Measurements from ENCODE around the gene NDUFS8. TPM values are rescaled to one million over a fixed set of nuclear protein-coding genes. Genes with fewer than 3 reads are reported as not detected.

The NDUFS8 gene
- total and polyA plus RNA-seq, 4 donors: 70.1 to 159 (median 84.3) TPM

- intact Hi-C loops (cut with DNase I): no loop called here
- no peak overlapping the region for H3K4me3 ChIP-seq (ENCODE audit: low read length in 2 of 2)
- DNase-seq (no peak), ATAC-seq (ENCODE audit: low FRiP score) (no peak)
- H3K9me3 ChIP-seq (ENCODE audit: control insufficient read depth, low read length): no peaks in the 10 kb centered on the region
- no peaks in the 10 kb centered on the region for H3K27me3 ChIP-seq (ENCODE audit: control insufficient read depth in 1 of 2, insufficient read depth in 2 of 2, low read length in 1 of 2)
- no peaks in the 10 kb centered on the region for H3K4me1 ChIP-seq (ENCODE audit: control insufficient read depth in 1 of 2, insufficient read depth in 2 of 2, low read length in 2 of 2)
- WGBS, 2 donors: 90 to 92% methylated on average over 17 to 18 of the region's 18 CpGs
- no peaks in the 10 kb centered on the region for H3K36me3 ChIP-seq (ENCODE audit: control insufficient read depth in 1 of 2, insufficient read depth in 2 of 2, low read length in 1 of 2)
- H3K27ac ChIP-seq (ENCODE audit: low read depth in 1 of 2, low read length in 2 of 2): no peak overlapping the region
Measured at GRCh38 chr11:68026391-68027105, 3.9 kb upstream of the NDUFS8 start.

- H3K36me3 ChIP-seq (ENCODE audit: control insufficient read depth in 1 of 2, insufficient read depth in 2 of 2, low read length in 1 of 2): no peaks in the 10 kb centered on the region
- no peaks in the 10 kb centered on the region for H3K27me3 ChIP-seq (ENCODE audit: control insufficient read depth in 1 of 2, insufficient read depth in 2 of 2, low read length in 1 of 2)
- H3K9me3 ChIP-seq (ENCODE audit: control insufficient read depth, low read length): no peaks in the 10 kb centered on the region
- DNase-seq: no peak
- ATAC-seq (ENCODE audit: low FRiP score): no peak
- intact Hi-C loops (cut with DNase I): no loop called here
- H3K4me3 ChIP-seq (ENCODE audit: low read length in 2 of 2): no peak overlapping the region
- WGBS, 2 donors: 93% methylated on average over 21 of the region's 21 CpGs
- no peaks in the 10 kb centered on the region for H3K4me1 ChIP-seq (ENCODE audit: control insufficient read depth in 1 of 2, insufficient read depth in 2 of 2, low read length in 2 of 2)
- H3K27ac ChIP-seq (ENCODE audit: low read depth in 1 of 2, low read length in 2 of 2): no peak overlapping the region
Measured at GRCh38 chr11:68027667-68028066, 2.8 kb upstream of the NDUFS8 start.

GRCh38 chr11:68028802-68029545 lies 1.5 kb upstream of the NDUFS8 start:
- WGBS, 2 donors: 85 to 88% methylated on average over 12 of the region's 12 CpGs

GRCh38 chr11:68031144-68031464 lies 623 bp downstream of the NDUFS8 start:
- DNase-seq: no peak
- Histone ChIP-seq H3K36me3 (ENCODE audit: control insufficient read depth in 1 of 2, insufficient read depth in 2 of 2, low read length in 1 of 2) (no peaks in the 10 kb centered on the region), H3K9me3 (ENCODE audit: control insufficient read depth, low read length) (no peaks in the 10 kb centered on the region), H3K27ac (ENCODE audit: low read depth in 1 of 2, low read length in 2 of 2) (peak overlapping the region in 1 of 2 donors; percentile 37), H3K4me1 (ENCODE audit: control insufficient read depth in 1 of 2, insufficient read depth in 2 of 2, low read length in 2 of 2) (no peaks in the 10 kb centered on the region), H3K27me3 (ENCODE audit: control insufficient read depth in 1 of 2, insufficient read depth in 2 of 2, low read length in 1 of 2) (no peaks in the 10 kb centered on the region), H3K4me3 (ENCODE audit: low read length in 2 of 2) (peak overlapping the region; percentile 36 to 71)
- no peak for ATAC-seq (ENCODE audit: low FRiP score)
- 9 to 10% methylated on average over 10 of the region's 10 CpGs for WGBS, 2 donors
- intact Hi-C loops (cut with DNase I): loop anchor here in 1 of 2 donors (2.0 kb wide), 1 partner anchor 20 kb away; the partner anchor contains the start of gene ALDH3B1

More at GRCh38 chr11:68028802-68029545, 1.5 kb upstream of the NDUFS8 start:
- H3K4me1 ChIP-seq (ENCODE audit: control insufficient read depth in 1 of 2, insufficient read depth in 2 of 2, low read length in 2 of 2): no peaks in the 10 kb centered on the region
- no peak for ATAC-seq (ENCODE audit: low FRiP score)
- no peak for DNase-seq
- H3K27me3 ChIP-seq (ENCODE audit: control insufficient read depth in 1 of 2, insufficient read depth in 2 of 2, low read length in 1 of 2): no peaks in the 10 kb centered on the region
- H3K36me3 ChIP-seq (ENCODE audit: control insufficient read depth in 1 of 2, insufficient read depth in 2 of 2, low read length in 1 of 2): no peaks in the 10 kb centered on the region
- H3K9me3 ChIP-seq (ENCODE audit: control insufficient read depth, low read length): no peaks in the 10 kb centered on the region
- no peak overlapping the region for H3K27ac ChIP-seq (ENCODE audit: low read depth in 1 of 2, low read length in 2 of 2)
- no peak overlapping the region for H3K4me3 ChIP-seq (ENCODE audit: low read length in 2 of 2)
- intact Hi-C loops (cut with DNase I): no loop called here

GRCh38 chr11:68032003-68032402 lies 1.5 kb downstream of the NDUFS8 start:
- Histone ChIP-seq H3K27me3 (ENCODE audit: control insufficient read depth in 1 of 2, insufficient read depth in 2 of 2, low read length in 1 of 2) (no peaks in the 10 kb centered on the region), H3K4me3 (ENCODE audit: low read length in 2 of 2) (no peak overlapping the region), H3K9me3 (ENCODE audit: control insufficient read depth, low read length) (no peaks in the 10 kb centered on the region), H3K4me1 (ENCODE audit: control insufficient read depth in 1 of 2, insufficient read depth in 2 of 2, low read length in 2 of 2) (no peaks in the 10 kb centered on the region), H3K27ac (ENCODE audit: low read depth in 1 of 2, low read length in 2 of 2) (no peak overlapping the region), H3K36me3 (ENCODE audit: control insufficient read depth in 1 of 2, insufficient read depth in 2 of 2, low read length in 1 of 2) (no peaks in the 10 kb centered on the region)
- intact Hi-C loops (cut with DNase I): no loop called here
- ATAC-seq (ENCODE audit: low FRiP score) (no peak), DNase-seq (no peak)
- 77 to 79% methylated on average over 9 of the region's 9 CpGs for WGBS, 2 donors

- DNase-seq (no peak), ATAC-seq (ENCODE audit: low FRiP score) (no peak)
- no peaks in the 10 kb centered on the region for H3K27me3 ChIP-seq (ENCODE audit: control insufficient read depth in 1 of 2, insufficient read depth in 2 of 2, low read length in 1 of 2)
- no peak overlapping the region for H3K4me3 ChIP-seq (ENCODE audit: low read length in 2 of 2)
- no peaks in the 10 kb centered on the region for H3K4me1 ChIP-seq (ENCODE audit: control insufficient read depth in 1 of 2, insufficient read depth in 2 of 2, low read length in 2 of 2)
- no peaks in the 10 kb centered on the region for H3K36me3 ChIP-seq (ENCODE audit: control insufficient read depth in 1 of 2, insufficient read depth in 2 of 2, low read length in 1 of 2)
- intact Hi-C loops (cut with DNase I): no loop called here
- 91 to 94% methylated on average over 29 of the region's 29 CpGs for WGBS, 2 donors
- H3K9me3 ChIP-seq (ENCODE audit: control insufficient read depth, low read length): no peaks in the 10 kb centered on the region
- H3K27ac ChIP-seq (ENCODE audit: low read depth in 1 of 2, low read length in 2 of 2): no peak overlapping the region
Measured at GRCh38 chr11:68032997-68033707, 2.7 kb downstream of the NDUFS8 start.

- WGBS, 2 donors: 76 to 77% methylated on average over 12 of the region's 12 CpGs
- H3K9me3 ChIP-seq (ENCODE audit: control insufficient read depth, low read length): no peaks in the 10 kb centered on the region
- DNase-seq: no peak
- H3K4me3 ChIP-seq (ENCODE audit: low read length in 2 of 2): no peak overlapping the region
- intact Hi-C loops (cut with DNase I): no loop called here
- H3K4me1 ChIP-seq (ENCODE audit: control insufficient read depth in 1 of 2, insufficient read depth in 2 of 2, low read length in 2 of 2): no peaks in the 10 kb centered on the region
- H3K27me3 ChIP-seq (ENCODE audit: control insufficient read depth in 1 of 2, insufficient read depth in 2 of 2, low read length in 1 of 2): no peaks in the 10 kb centered on the region
- ATAC-seq (ENCODE audit: low FRiP score): no peak
- no peak overlapping the region for H3K27ac ChIP-seq (ENCODE audit: low read depth in 1 of 2, low read length in 2 of 2)
- H3K36me3 ChIP-seq (ENCODE audit: control insufficient read depth in 1 of 2, insufficient read depth in 2 of 2, low read length in 1 of 2): no peaks in the 10 kb centered on the region
Measured at GRCh38 chr11:68033708-68034045, 3.2 kb downstream of the NDUFS8 start.

- ATAC-seq (ENCODE audit: low FRiP score) (no peak), DNase-seq (no peak)
- Histone ChIP-seq H3K27me3 (ENCODE audit: control insufficient read depth in 1 of 2, insufficient read depth in 2 of 2, low read length in 1 of 2) (no peaks in the 10 kb centered on the region), H3K4me1 (ENCODE audit: control insufficient read depth in 1 of 2, insufficient read depth in 2 of 2, low read length in 2 of 2) (no peaks in the 10 kb centered on the region), H3K36me3 (ENCODE audit: control insufficient read depth in 1 of 2, insufficient read depth in 2 of 2, low read length in 1 of 2) (no peaks in the 10 kb centered on the region), H3K27ac (ENCODE audit: low read depth in 1 of 2, low read length in 2 of 2) (no peak overlapping the region), H3K4me3 (ENCODE audit: low read length in 2 of 2) (no peak overlapping the region), H3K9me3 (ENCODE audit: control insufficient read depth, low read length) (no peaks in the 10 kb centered on the region)
- intact Hi-C loops (cut with DNase I): no loop called here
- 85 to 89% methylated on average over 13 of the region's 13 CpGs for WGBS, 2 donors
Measured at GRCh38 chr11:68035266-68035876, 4.9 kb downstream of the NDUFS8 start.
